Liver (tissue), 9 donors: ENCODE data around the gene CDK17. TPM values are rescaled to one million over a fixed set of nuclear protein-coding genes. Genes with fewer than 3 reads are reported as not detected.

ENCODE experiments used
- DNase-seq: peaks from one replicate; pipeline ENCODE4 v3.0.0-alpha.2; 2017; ENCODE audit warnings: low spot score
- H3K27ac ChIP-seq, 2 donors: one replicate each; pipeline ENCODE4 v1.7.0; 2013; ENCODE audit warnings: inconsistent platforms in 2 of 2, low read length in 2 of 2, control low read depth in 1 of 2, low read depth in 1 of 2, mild to moderate bottlenecking in 1 of 2
- H3K27me3 ChIP-seq, 4 donors: one replicate each; pipeline versions ENCODE4 v1.6.1 to v1.7.0; 2013; ENCODE audit warnings: low read length in 3 of 4, inconsistent platforms in 1 of 4, mild to moderate bottlenecking in 1 of 4, moderate library complexity in 1 of 4; ENCODE audit not compliant: control insufficient read depth in 4 of 4, insufficient read depth in 4 of 4
- H3K36me3 ChIP-seq, 4 donors: one replicate each; pipeline versions ENCODE4 v1.6.1 to v1.7.0; 2013; ENCODE audit warnings: low read length in 3 of 4, mild to moderate bottlenecking in 3 of 4, low read depth in 1 of 4, moderate library complexity in 1 of 4; ENCODE audit not compliant: control insufficient read depth in 4 of 4, insufficient read depth in 3 of 4
- H3K4me1 ChIP-seq, 4 donors: one replicate each; pipeline versions ENCODE4 v1.6.1 to v1.7.0; 2013; ENCODE audit warnings: low read length in 3 of 4, mild to moderate bottlenecking in 3 of 4, moderate library complexity in 1 of 4; ENCODE audit not compliant: control insufficient read depth in 4 of 4, insufficient read depth in 4 of 4
- H3K4me3 ChIP-seq, 3 donors: one replicate each; pipeline versions ENCODE4 v1.6.1 to v1.7.0; 2013; ENCODE audit warnings: low read length in 3 of 3, control low read depth in 1 of 3, low read depth in 1 of 3, mild to moderate bottlenecking in 1 of 3
- H3K9ac ChIP-seq, 2 donors: one replicate each; pipeline ENCODE4 v1.7.0; 2013; ENCODE audit warnings: low read length in 2 of 2, mild to moderate bottlenecking in 2 of 2, moderate library complexity in 2 of 2, control low read depth in 1 of 2, low read depth in 1 of 2
- H3K9me3 ChIP-seq, 4 donors: one replicate each; pipeline versions ENCODE4 v1.6.1 to v1.7.0; 2013; ENCODE audit warnings: low read length in 3 of 4; ENCODE audit not compliant: control insufficient read depth in 4 of 4
- ATF3 ChIP-seq: IDR thresholded peaks from 2 replicates; pipeline ENCODE4 v1.6.1; 2016; ENCODE audit warnings: antibody characterized with exemption
- CTCF ChIP-seq: fragments of 150-350 bp; IDR thresholded peaks from 2 replicates; pipeline ENCODE4 v1.5.1; 2017; ENCODE audit warnings: improper control_type of control experiment, low read depth, low read length; ENCODE audit not compliant: missing input control
- EGR1 ChIP-seq, 2 donors: IDR thresholded peaks; 2 replicates each; pipeline ENCODE4 v1.6.1; 2016 to 2018; ENCODE audit warnings: antibody characterized with exemption in 2 of 2, low read depth in 2 of 2
- FOXA1 ChIP-seq: IDR thresholded peaks from 2 replicates; pipeline ENCODE4 v1.6.1; 2016; ENCODE audit warnings: antibody characterized with exemption
- FOXA2 ChIP-seq: IDR thresholded peaks from 2 replicates; pipeline ENCODE4 v1.6.1; 2016; ENCODE audit warnings: antibody characterized with exemption
- GABPA ChIP-seq, 2 donors: IDR thresholded peaks in 1 of 2; conservative IDR thresholded peaks in 1 of 2; 2 replicates each; pipeline ENCODE4 v1.6.1; 2016; ENCODE audit warnings: antibody characterized with exemption in 2 of 2, mild to moderate bottlenecking in 1 of 2, moderate library complexity in 1 of 2
- HNF4A ChIP-seq, 2 donors: conservative IDR thresholded peaks; 2 replicates each; pipeline ENCODE4 v1.6.1; 2016; ENCODE audit warnings: antibody characterized with exemption in 2 of 2, mild to moderate bottlenecking in 2 of 2
- HNF4G ChIP-seq: IDR thresholded peaks from 2 replicates; pipeline ENCODE4 v1.6.1; 2016; ENCODE audit warnings: antibody characterized with exemption
- JUND ChIP-seq, 2 donors: IDR thresholded peaks; 2 replicates each; pipeline ENCODE4 v1.6.1; 2016; ENCODE audit warnings: antibody characterized with exemption in 2 of 2
- MAX ChIP-seq: IDR thresholded peaks from 2 replicates; pipeline ENCODE4 v1.6.1; 2016; ENCODE audit warnings: antibody characterized with exemption
- NR2F2 ChIP-seq: IDR thresholded peaks from 2 replicates; pipeline ENCODE4 v1.6.1; 2016; ENCODE audit warnings: antibody characterized with exemption
- RAD21 ChIP-seq, 2 donors: IDR thresholded peaks; 2 replicates each; pipeline ENCODE4 v1.6.1; 2016; ENCODE audit warnings: antibody characterized with exemption in 2 of 2, mild to moderate bottlenecking in 2 of 2
- REST ChIP-seq: IDR thresholded peaks from 2 replicates; pipeline ENCODE4 v1.6.1; 2016; ENCODE audit warnings: antibody characterized with exemption, mild to moderate bottlenecking
- RXRA ChIP-seq, 2 donors: IDR thresholded peaks; 2 replicates each; pipeline ENCODE4 v1.6.1; 2017 to 2018; ENCODE audit warnings: antibody characterized with exemption in 2 of 2, mild to moderate bottlenecking in 1 of 2
- SP1 ChIP-seq: IDR thresholded peaks from 2 replicates; pipeline ENCODE4 v1.6.1; 2018; ENCODE audit warnings: antibody characterized with exemption, mild to moderate bottlenecking
- TAF1 ChIP-seq: conservative IDR thresholded peaks from 2 replicates; pipeline ENCODE4 v1.6.1; 2016; ENCODE audit warnings: antibody characterized with exemption, mild to moderate bottlenecking
- YY1 ChIP-seq: IDR thresholded peaks from 2 replicates; pipeline ENCODE4 v1.6.1; 2016; ENCODE audit warnings: antibody characterized with exemption, mild to moderate bottlenecking
- ZBTB33 ChIP-seq: IDR thresholded peaks from 2 replicates; pipeline ENCODE4 v1.6.1; 2016; ENCODE audit warnings: antibody characterized with exemption
- WGBS: extraction: QIAGEN DNeasy Blood & Tissue Kit; methylation state at CpG from one replicate; pipeline ENCODE4 v1.1.7; 2013; 5-methylcytosine and 5-hydroxymethylcytosine counted together
- polyA plus RNA-seq, 2 donors: library from polyadenylated mRNA; stranded (reverse) in 1 of 2; unstranded in 1 of 2; fragments of 200-250 nt in 1 of 2; fragments of >200 nt in 1 of 2; fragmentation: Nextera tagmentation in 1 of 2; extraction: Ambion mirVana in 1 of 2; gene quantifications; one replicate each; pipeline versions ENCODE4 v1.2.1 to v1.2.3, GENCODE V29; 2013 to 2015
- total RNA-seq, 2 donors: library from RNA; depleted of rRNA; stranded (reverse); fragments of >200 nt; gene quantifications; one replicate each; pipeline ENCODE4 v1.2.3, GENCODE V29; 2014
- donor health status: healthy.
- donor health status: healthy.
- donor health status: healthy.
- donor health status: healthy.
- donor health status: healthy.

The CDK17 gene
- total and polyA plus RNA-seq, 4 donors: 4.8 to 25.2 (median 14.9) TPM

GRCh38 chr12:96398424-96399119 is 1.7 kb downstream of the CDK17 start:
- peak overlapping the region; percentile 91 to 93 for H3K9ac ChIP-seq
- H3K27ac ChIP-seq: peak overlapping the region; percentile 99
- H3K36me3 ChIP-seq: no peaks in the 10 kb centered on the region
- no peak for DNase-seq
- 18% methylated on average over 9 of the region's 9 CpGs for WGBS
- TF ChIP-seq NR2F2: peak; percentile 88
- peak; percentile 37 to 47 for TF ChIP-seq RXRA (IDR thresholded peaks at IDR 0.05)
- no peak for TF ChIP-seq GABPA (IDR thresholded peaks at IDR 0.05 in 1 of 2, conservative IDR thresholded peaks at IDR 0.05 in 1 of 2)
- peaks cover 3 to 42% (median 19%) of the 10 kb centered on the region in 4 donors for H3K4me1 ChIP-seq
- no peaks in the 10 kb centered on the region for H3K27me3 ChIP-seq
- peak overlapping the region; percentile 88 to 100 (median 90) for H3K4me3 ChIP-seq
- no peaks in the 10 kb centered on the region for H3K9me3 ChIP-seq

GRCh38 chr12:96397756-96398423 is 2.3 kb downstream of the CDK17 start:
- DNase-seq: no peak
- TF ChIP-seq MAX: no peak
- no peak for TF ChIP-seq REST
- no peak for TF ChIP-seq HNF4A (conservative IDR thresholded peaks at IDR 0.05)
- no peak for TF ChIP-seq YY1
- no peak for TF ChIP-seq JUND (IDR thresholded peaks at IDR 0.05)
- TF ChIP-seq EGR1 (IDR thresholded peaks at IDR 0.05; ENCODE audit: low read depth in 2 of 2): no peak
- no peak for TF ChIP-seq CTCF
- TF ChIP-seq RAD21 (IDR thresholded peaks at IDR 0.05): no peak
- no peak for TF ChIP-seq HNF4G
- TF ChIP-seq GABPA (IDR thresholded peaks at IDR 0.05 in 1 of 2, conservative IDR thresholded peaks at IDR 0.05 in 1 of 2): no peak
- no peak for TF ChIP-seq RXRA (IDR thresholded peaks at IDR 0.05)
- TF ChIP-seq FOXA2: no peak
- TF ChIP-seq ATF3: no peak
- no peak for TF ChIP-seq ZBTB33
- no peak for TF ChIP-seq FOXA1
- TF ChIP-seq TAF1: no peak
- no peak for TF ChIP-seq SP1
- Histone ChIP-seq H3K36me3 (no peaks in the 10 kb centered on the region), H3K27me3 (no peaks in the 10 kb centered on the region), H3K27ac (peak overlapping the region; percentile 99), H3K4me3 (peak overlapping the region in 2 of 3 donors; percentile 88 to 100), H3K4me1 (peaks cover 5 to 42% (median 19%) of the 10 kb centered on the region in 4 donors), H3K9me3 (no peaks in the 10 kb centered on the region), H3K9ac (peak overlapping the region; percentile 59 to 91)
- 51% methylated on average over 4 of the region's 4 CpGs for WGBS
